ENCODE data around the gene RCL1.
"Not testable (repeated sequence)": the region's sequence is repeated elsewhere in the genome, so short reads cannot be mapped to it uniquely, and the experiment has no call there.

Gene RCL1, protein sequence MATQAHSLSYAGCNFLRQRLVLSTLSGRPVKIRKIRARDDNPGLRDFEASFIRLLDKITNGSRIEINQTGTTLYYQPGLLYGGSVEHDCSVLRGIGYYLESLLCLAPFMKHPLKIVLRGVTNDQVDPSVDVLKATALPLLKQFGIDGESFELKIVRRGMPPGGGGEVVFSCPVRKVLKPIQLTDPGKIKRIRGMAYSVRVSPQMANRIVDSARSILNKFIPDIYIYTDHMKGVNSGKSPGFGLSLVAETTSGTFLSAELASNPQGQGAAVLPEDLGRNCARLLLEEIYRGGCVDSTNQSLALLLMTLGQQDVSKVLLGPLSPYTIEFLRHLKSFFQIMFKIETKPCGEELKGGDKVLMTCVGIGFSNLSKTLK

DNA sequence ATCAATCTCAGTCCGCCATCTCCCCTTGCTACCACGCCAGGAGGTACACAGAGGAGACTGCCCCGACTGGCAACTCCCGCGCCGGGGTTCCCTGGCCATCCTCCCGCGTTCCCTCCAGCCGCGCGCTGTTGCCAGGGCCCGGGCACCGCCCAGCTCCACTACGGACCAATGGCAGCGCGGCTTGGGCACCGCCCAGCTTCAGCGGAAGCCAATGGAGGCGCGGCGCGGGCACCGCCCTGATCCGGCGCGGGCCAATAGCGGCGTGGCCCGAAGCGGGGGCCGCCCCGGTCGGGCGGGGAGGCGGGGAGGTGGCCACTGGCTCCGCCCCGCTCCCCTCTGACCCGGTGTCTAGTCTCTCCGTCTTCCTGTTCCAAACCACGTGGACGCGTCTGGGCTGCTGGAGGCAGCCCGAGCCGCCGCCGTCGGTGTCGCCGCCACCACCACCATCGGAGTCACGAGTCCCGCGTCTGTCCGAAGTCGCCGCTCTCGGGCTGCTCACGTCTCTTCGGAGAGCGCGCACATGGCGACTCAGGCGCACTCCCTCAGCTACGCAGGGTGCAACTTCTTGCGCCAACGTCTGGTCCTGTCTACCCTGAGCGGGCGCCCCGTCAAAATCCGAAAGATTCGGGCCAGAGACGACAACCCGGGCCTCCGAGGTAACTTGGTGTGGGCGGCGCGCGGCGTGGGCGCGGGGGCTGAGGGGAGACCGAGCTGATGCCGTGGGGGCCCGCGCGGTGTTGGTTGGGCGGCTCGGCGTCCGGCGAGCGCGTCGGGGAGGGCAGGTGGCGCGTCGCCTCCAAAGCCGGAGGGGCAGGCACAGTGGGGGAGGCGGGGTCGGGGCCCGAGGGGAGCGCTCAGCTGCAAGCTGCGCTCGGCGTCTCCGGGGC lies at the start of gene RCL1:
TSS of gene RCL1 (plus strand) at position 373 of the 887 bp plus-strand sequence. CDS start at position 521, 148 bp downstream.
- Histone ChIP-seq H3K9me3 (ENCODE audit: control insufficient read depth, insufficient read depth, low read length) (no peaks in the 10 kb centered on the region), H3K4me1 (ENCODE audit: control insufficient read depth, insufficient read depth, low read length) (peaks cover 3% of the 10 kb centered on the region; the same call in 1 of the 2 replicates), H3K27me3 (ENCODE audit: control insufficient read depth, insufficient read depth, low read length) (no peaks in the 10 kb centered on the region), H3K4me3 (ENCODE audit: low read length) (peak within 1 kb of the TSS; percentile 72), H3K36me3 (ENCODE audit: control insufficient read depth, insufficient read depth, low read length) (no peaks in the 10 kb centered on the region), H3K27ac (ENCODE audit: low read length) (no peak within 1 kb of the TSS)
- no CpG with 5 or more reads among the region's 106 CpGs for WGBS (ENCODE audit: insufficient coverage, insufficient read length)
- peak; percentile 91 for DNase-seq (ENCODE audit: low read depth, low spot score)

DNA sequence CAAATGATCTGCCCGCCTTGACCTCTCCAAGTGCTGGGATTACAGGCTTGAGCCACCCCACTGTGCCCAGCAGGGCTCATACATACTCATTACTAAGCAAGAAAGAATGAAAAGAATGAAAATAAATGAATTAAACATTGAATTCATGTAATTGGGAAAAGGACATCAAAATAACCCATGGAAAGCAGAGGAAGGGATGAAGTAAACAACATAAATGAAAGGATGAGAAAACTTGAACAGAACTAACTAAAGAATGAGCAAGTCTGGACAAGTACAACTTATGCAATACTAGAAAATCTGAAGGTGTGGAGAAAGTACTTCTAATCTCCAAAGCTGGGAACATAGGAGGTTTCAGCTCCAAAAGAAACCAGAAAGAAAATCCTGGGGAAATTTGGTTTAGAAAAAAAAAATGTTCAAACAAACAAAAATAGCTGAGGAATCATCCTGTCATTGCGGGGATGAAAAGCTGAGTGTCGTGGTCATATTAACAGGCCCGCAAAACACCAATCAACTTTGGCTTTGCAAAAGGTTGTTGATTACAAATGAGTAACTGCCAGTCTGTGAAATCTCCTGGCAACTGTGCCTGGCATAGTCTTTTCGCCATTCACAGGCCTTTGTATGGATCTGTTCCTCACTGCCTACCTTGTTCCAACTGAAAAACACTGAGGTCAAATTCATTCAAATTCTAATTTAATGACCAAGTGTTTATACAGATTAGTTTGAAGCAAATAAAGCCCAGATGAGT lies 49.4 kb upstream of the RCL1 start:
- Histone ChIP-seq H3K4me1 (ENCODE audit: control insufficient read depth, insufficient read depth, low read length) (no peaks in the 10 kb centered on the region; the same call in 1 of the 2 replicates), H3K9me3 (ENCODE audit: control insufficient read depth, insufficient read depth, low read length) (no peaks in the 10 kb centered on the region), H3K27me3 (ENCODE audit: control insufficient read depth, insufficient read depth, low read length) (no peaks in the 10 kb centered on the region), H3K27ac (ENCODE audit: low read length) (no peak overlapping the region), H3K4me3 (ENCODE audit: low read length) (no peak overlapping the region), H3K36me3 (ENCODE audit: control insufficient read depth, insufficient read depth, low read length) (no peaks in the 10 kb centered on the region)
- WGBS (ENCODE audit: insufficient coverage, insufficient read length), result no CpG with 5 or more reads among the region's 5 CpGs
- no peak for DNase-seq (ENCODE audit: low read depth, low spot score)

DNA sequence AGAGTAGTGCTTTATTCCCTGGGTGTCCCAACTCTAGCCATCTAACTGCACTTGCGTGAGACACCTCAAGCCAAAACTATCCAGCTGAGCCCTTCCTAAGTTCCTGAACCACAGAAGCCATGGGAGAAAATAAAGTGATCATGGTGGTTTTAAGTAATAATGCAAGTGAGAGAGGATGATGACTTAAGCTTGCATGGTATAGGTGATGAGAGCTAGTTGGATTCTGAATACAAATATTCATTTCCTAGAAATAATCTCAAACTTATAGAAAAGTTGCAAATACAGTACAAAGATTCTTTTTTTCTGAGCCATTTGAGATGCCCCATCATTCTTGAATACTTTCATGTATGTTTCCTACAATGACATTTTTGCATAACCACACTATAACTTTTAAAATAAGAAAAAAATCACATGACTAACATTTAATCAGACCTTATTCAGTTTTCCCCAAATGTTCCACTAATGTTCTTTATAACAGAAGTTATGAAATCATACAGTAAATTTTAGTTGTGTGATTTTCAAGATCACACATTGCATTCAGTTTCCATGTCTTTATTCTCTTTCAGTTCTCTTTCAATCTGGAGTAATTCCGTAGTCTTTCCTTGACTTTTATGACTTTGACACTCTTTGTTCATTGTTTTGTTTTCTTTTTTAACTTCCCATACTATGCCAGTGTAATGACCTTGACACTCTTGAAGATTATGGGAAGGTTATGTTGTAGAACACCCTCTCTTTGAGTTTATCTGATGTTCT lies 46.3 kb upstream of the RCL1 start:
- Histone ChIP-seq H3K4me1 (ENCODE audit: control insufficient read depth, insufficient read depth, low read length) (no peaks in the 10 kb centered on the region), H3K27me3 (ENCODE audit: control insufficient read depth, insufficient read depth, low read length) (no peaks in the 10 kb centered on the region), H3K36me3 (ENCODE audit: control insufficient read depth, insufficient read depth, low read length) (no peaks in the 10 kb centered on the region), H3K9me3 (ENCODE audit: control insufficient read depth, insufficient read depth, low read length) (no peaks in the 10 kb centered on the region), H3K27ac (ENCODE audit: low read length) (no peak overlapping the region), H3K4me3 (ENCODE audit: low read length) (no peak overlapping the region)
- no CpG with 5 or more reads among the region's 2 CpGs for WGBS (ENCODE audit: insufficient coverage, insufficient read length)
- DNase-seq (ENCODE audit: low read depth, low spot score), result no peak

DNA sequence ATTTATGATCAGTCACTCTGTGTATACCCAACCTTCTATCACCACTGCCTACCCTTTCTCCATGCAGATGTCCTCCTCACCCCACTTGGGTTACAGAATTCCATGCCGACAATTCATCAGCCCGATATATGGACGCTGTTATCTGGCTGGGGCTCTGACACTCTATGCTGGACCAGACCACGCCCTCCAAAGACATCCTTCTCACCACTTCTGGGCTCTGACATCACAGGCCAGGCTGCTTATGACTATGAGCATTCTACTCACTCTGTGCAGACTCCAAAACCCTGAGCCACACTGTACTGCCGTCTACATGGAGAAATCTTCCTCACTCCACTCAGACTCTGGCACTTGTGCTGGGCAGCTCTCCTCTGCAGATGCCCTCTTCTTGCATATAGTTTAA lies 44.1 kb upstream of the RCL1 start:
- Histone ChIP-seq H3K36me3 (ENCODE audit: control insufficient read depth, insufficient read depth, low read length) (no peaks in the 10 kb centered on the region), H3K9me3 (ENCODE audit: control insufficient read depth, insufficient read depth, low read length) (no peaks in the 10 kb centered on the region), H3K4me3 (ENCODE audit: low read length) (no peak overlapping the region), H3K4me1 (ENCODE audit: control insufficient read depth, insufficient read depth, low read length) (no peaks in the 10 kb centered on the region), H3K27ac (ENCODE audit: low read length) (no peak overlapping the region), H3K27me3 (ENCODE audit: control insufficient read depth, insufficient read depth, low read length) (no peaks in the 10 kb centered on the region)
- WGBS (ENCODE audit: insufficient coverage, insufficient read length), result no CpG with 5 or more reads among the region's 5 CpGs
- DNase-seq (ENCODE audit: low read depth, low spot score), result no peak

DNA sequence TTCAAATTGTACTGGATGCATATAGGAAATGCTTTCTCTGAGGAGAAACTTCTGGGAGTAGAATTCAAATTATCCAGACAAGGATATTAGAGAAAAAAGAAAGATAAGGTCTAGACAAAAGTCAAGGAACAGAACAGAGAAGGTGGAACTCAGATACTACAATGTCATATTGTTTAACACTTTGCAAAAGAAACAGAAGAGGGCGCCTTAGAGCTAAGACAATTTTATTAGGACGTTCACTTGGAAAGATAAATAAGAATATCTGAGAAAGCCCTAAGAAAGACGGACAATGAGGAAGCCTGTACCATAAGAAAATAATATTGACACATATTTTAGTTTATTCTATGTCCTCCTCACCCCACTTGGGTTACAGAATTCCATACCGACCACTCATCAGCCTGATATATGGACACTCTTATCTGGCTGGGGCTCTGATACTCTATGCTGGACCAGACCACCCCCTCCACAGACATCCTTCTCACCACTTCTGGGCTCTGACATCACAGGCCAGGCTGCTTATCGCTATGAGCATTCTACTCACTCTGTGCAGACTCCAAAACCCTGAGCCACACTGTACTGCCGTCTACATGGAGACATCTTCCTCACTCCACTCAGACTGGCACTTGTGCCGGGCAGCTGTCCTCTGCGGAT lies 42.6 kb upstream of the RCL1 start:
- H3K27ac ChIP-seq (ENCODE audit: low read length), result no peak overlapping the region
- no CpG with 5 or more reads among the region's 8 CpGs for WGBS (ENCODE audit: insufficient coverage, insufficient read length)
- no peaks in the 10 kb centered on the region for H3K27me3 ChIP-seq (ENCODE audit: control insufficient read depth, insufficient read depth, low read length)
- no peaks in the 10 kb centered on the region for H3K36me3 ChIP-seq (ENCODE audit: control insufficient read depth, insufficient read depth, low read length)
- H3K9me3 ChIP-seq (ENCODE audit: control insufficient read depth, insufficient read depth, low read length), result no peaks in the 10 kb centered on the region
- no peak overlapping the region for H3K4me3 ChIP-seq (ENCODE audit: low read length)
- no peaks in the 10 kb centered on the region for H3K4me1 ChIP-seq (ENCODE audit: control insufficient read depth, insufficient read depth, low read length)
- DNase-seq (ENCODE audit: low read depth, low spot score), result no peak

DNA sequence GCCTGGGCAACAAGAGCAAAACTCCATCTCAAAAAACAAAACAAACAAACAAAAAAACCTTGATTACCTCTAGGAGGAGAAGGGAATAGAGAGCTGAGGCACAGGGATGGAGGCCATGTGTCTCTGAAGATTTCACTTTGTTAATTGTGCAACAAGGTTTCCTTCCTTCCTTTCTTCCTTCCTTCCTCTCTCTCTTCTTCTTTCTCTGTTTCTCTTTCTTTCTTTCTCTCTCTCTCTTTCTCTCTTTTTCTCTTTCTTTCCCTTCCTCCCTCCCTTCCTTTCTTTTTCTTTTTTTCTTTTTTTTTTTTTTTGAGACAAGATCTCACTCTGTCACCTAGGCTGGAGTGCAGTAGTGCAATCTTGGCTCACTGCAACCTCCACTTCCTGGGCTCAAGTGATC lies 38.2 kb upstream of the RCL1 start:
- not testable (repeated sequence) for H3K9me3 ChIP-seq (ENCODE audit: control insufficient read depth, insufficient read depth, low read length); H3K4me3 ChIP-seq (ENCODE audit: low read length); H3K4me1 ChIP-seq (ENCODE audit: control insufficient read depth, insufficient read depth, low read length); H3K27me3 ChIP-seq (ENCODE audit: control insufficient read depth, insufficient read depth, low read length); H3K36me3 ChIP-seq (ENCODE audit: control insufficient read depth, insufficient read depth, low read length); DNase-seq (ENCODE audit: low read depth, low spot score); H3K27ac ChIP-seq (ENCODE audit: low read length)

DNA sequence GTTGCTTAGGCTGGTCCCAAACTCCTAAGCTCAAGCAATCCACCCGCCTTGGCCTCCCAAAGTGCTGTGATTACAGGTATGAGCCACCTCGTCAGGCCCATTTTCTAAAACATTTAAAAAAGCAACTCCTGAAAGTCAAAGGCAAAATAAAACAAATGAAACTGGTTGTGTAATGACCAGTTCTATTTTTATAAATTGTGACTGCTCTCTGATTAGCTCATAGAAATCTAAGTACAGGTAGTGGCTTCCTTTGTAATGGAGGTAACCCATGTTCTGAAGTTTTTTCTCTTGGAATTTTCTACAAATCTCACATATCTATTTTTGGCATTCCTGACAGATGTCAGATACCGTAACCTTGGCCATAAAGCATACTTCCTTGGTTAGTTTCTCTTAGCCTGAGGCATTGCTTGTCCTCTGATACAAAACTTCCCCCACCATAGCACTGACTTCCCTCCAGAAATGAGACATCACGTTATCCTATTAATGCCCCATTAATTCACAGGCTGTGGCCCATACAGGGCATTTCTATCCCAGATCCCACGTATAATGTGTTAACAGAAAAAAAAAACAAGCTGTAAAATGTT lies 37.6 kb upstream of the RCL1 start:
- Histone ChIP-seq H3K9me3 (ENCODE audit: control insufficient read depth, insufficient read depth, low read length) (no peaks in the 10 kb centered on the region), H3K36me3 (ENCODE audit: control insufficient read depth, insufficient read depth, low read length) (no peaks in the 10 kb centered on the region), H3K27me3 (ENCODE audit: control insufficient read depth, insufficient read depth, low read length) (no peaks in the 10 kb centered on the region), H3K4me3 (ENCODE audit: low read length) (no peak overlapping the region), H3K27ac (ENCODE audit: low read length) (no peak overlapping the region), H3K4me1 (ENCODE audit: control insufficient read depth, insufficient read depth, low read length) (no peaks in the 10 kb centered on the region)
- WGBS (ENCODE audit: insufficient coverage, insufficient read length), result no CpG with 5 or more reads among the region's 5 CpGs
- no peak for DNase-seq (ENCODE audit: low read depth, low spot score)

DNA sequence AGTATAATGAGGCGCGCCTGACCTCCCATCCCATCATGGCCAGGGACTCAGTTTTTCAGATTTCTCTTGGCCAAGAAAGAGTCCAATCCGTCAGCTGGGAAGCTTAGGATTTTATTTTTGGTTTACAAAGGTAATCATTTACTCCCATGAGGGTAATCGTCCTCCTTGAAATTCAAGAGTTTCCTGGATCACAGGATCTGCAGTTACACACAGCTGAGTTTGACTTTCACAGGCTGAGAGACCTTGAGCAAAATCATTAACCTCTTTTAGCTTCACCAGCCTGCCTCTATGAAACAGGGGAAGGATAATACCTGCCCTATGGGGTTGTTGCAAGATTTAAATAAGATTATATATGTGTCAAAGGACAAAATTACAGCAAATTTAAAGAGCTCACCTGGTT lies 36.3 kb upstream of the RCL1 start:
- H3K27ac ChIP-seq (ENCODE audit: low read length), result no peak overlapping the region

DNA sequence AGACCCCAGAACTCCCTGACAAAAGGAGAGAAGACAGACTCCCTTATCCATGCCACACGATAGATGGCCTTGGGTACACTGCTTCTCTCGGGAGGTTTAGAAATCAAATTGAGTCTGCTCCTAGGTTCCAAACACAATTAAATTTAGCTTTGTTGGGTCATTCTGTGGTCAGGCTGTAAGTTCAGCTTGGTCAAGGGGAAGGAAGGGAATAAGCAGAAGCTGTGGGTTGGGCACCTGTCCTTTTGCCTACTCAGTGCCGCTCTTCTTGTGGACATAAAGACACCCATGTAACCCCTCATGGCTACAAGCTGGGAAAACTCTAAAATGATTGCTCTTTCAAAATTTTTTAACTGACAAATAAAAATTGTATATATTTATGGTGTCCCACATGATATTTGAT lies 32.6 kb upstream of the RCL1 start:
- no peak for DNase-seq (ENCODE audit: low read depth, low spot score)
- no peaks in the 10 kb centered on the region for H3K36me3 ChIP-seq (ENCODE audit: control insufficient read depth, insufficient read depth, low read length)
- H3K4me1 ChIP-seq (ENCODE audit: control insufficient read depth, insufficient read depth, low read length), result no peaks in the 10 kb centered on the region
- no peak overlapping the region for H3K27ac ChIP-seq (ENCODE audit: low read length)
- H3K27me3 ChIP-seq (ENCODE audit: control insufficient read depth, insufficient read depth, low read length), result no peaks in the 10 kb centered on the region
- H3K4me3 ChIP-seq (ENCODE audit: low read length), result no peak overlapping the region
- no peaks in the 10 kb centered on the region for H3K9me3 ChIP-seq (ENCODE audit: control insufficient read depth, insufficient read depth, low read length)
- WGBS (ENCODE audit: insufficient coverage, insufficient read length), result no CpG with 5 or more reads among the region's 3 CpGs

More for the DNA sequence above, 36.3 kb upstream of the RCL1 start:
- DNase-seq (ENCODE audit: low read depth, low spot score), result no peak
- no peak overlapping the region for H3K4me3 ChIP-seq (ENCODE audit: low read length)
- no peaks in the 10 kb centered on the region for H3K4me1 ChIP-seq (ENCODE audit: control insufficient read depth, insufficient read depth, low read length)
- no peaks in the 10 kb centered on the region for H3K9me3 ChIP-seq (ENCODE audit: control insufficient read depth, insufficient read depth, low read length)
- no peaks in the 10 kb centered on the region for H3K36me3 ChIP-seq (ENCODE audit: control insufficient read depth, insufficient read depth, low read length)
- no CpG with 5 or more reads among the region's 4 CpGs for WGBS (ENCODE audit: insufficient coverage, insufficient read length)
- H3K27me3 ChIP-seq (ENCODE audit: control insufficient read depth, insufficient read depth, low read length), result no peaks in the 10 kb centered on the region

All from iPS DF 6.9 (cell line).